NT2/D1 (cell line): ENCODE measurements around the gene NADK2.

Source experiments
- DNase-seq: peaks from one replicate; pipeline ENCODE4 v3.0.0-alpha.2; 2011; ENCODE audit warnings: low read depth, low spot score
- H3K27me3 ChIP-seq: 2 replicates; pipeline ENCODE4 v1.6.0; 2011; ENCODE audit warnings: mild to moderate bottlenecking; ENCODE audit not compliant: insufficient read length, insufficient read depth
- H3K36me3 ChIP-seq: 2 replicates; pipeline ENCODE4 v1.6.1; 2011; ENCODE audit warnings: mild to moderate bottlenecking, low read length, mixed read lengths; ENCODE audit not compliant: insufficient read depth, insufficient read length
- H3K4me1 ChIP-seq: 2 replicates; pipeline ENCODE4 v1.5.1; 2011; ENCODE audit not compliant: insufficient read depth, insufficient read length
- H3K4me3 ChIP-seq: 2 replicates; pipeline ENCODE4 v1.5.1; 2011; ENCODE audit warnings: low read depth; ENCODE audit not compliant: insufficient read length
- H3K9ac ChIP-seq: 2 replicates; pipeline ENCODE4 v1.6.0; 2011; ENCODE audit warnings: low read depth; ENCODE audit not compliant: insufficient read length
- H3K9me3 ChIP-seq: 2 replicates; pipeline ENCODE4 v1.5.1; 2011; ENCODE audit warnings: mild to moderate bottlenecking, low read length; ENCODE audit not compliant: insufficient read depth
- SUZ12 ChIP-seq: IDR thresholded peaks from 2 replicates; pipeline ENCODE4 v1.6.1; 2011; ENCODE audit not compliant: insufficient read length, insufficient read depth; ENCODE audit errors: extremely low read depth
- YY1 ChIP-seq: IDR thresholded peaks from 2 replicates; pipeline ENCODE4 v1.6.1; 2011; ENCODE audit not compliant: insufficient read length, insufficient read depth
- ZNF274 ChIP-seq: IDR thresholded peaks from 2 replicates; pipeline ENCODE4 v1.6.1; 2011; ENCODE audit warnings: mild to moderate bottlenecking, low read depth, low read length

NADK2 gene

DNA sequence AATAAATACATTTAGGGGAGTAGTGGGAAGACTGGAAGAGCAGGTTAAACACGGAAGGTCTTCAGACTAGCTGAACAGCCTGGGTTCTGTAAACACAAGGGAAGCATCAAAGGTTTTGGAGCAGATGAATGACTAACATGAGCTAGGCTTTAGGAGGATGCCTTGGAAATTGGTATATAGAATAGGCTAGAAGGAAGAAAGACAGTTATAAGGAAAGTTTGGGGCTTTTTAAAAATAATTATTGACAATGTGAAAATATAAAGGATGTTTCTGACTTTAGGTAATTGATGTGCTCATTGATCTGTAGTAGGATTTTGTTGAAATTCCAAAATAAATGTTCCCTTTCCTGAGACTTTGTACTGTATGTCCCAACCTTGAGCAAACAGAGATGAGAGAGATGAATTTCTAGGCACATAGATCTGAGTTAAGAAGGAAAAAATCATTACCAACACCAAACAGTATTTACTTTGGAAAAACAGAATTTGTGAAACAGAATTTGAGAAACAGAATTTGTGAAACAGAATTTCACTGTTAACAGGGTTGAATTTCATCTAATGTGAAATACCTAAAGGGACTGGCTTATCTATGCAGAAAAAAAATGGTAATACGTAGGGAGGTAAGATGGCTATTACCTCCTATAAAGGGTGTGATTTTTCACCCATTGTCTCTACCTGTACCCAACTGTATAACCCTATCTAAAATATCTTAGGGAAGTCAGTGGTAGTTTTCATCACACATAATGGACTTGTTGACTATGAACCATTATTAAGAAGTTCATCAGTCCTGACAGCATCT is 61.0 kb downstream of the NADK2 start:
- Histone ChIP-seq H3K27me3 (no peaks in the 10 kb centered on the region), H3K4me3 (no peak overlapping the region), H3K9me3 (no peaks in the 10 kb centered on the region), H3K36me3 (peaks cover 54% of the 10 kb centered on the region), H3K9ac (no peak overlapping the region), H3K4me1 (no peaks in the 10 kb centered on the region)
- TF ChIP-seq SUZ12 = no peak
- no peak for DNase-seq

DNA sequence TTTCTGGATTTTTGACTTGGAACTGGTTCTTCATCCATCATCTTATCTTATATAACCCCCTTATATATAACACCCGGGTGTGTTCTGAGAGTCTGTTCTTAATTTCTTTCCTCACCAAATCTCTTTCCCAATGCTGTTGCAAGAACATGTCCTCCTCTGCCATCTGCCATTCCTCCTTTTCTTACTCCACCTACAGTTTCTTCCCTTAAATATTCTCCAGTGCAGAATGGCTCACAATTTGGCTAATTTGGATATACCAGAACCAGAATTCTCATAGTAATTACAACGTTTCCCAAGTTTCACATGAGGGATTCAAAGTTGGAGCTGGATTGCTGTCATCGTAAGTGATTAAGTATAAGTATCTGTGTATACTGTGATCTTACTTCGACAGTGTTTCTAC is 61.8 kb downstream of the NADK2 start:
- no peak for TF ChIP-seq SUZ12
- no peak for TF ChIP-seq ZNF274
- no peak for TF ChIP-seq YY1

DNA sequence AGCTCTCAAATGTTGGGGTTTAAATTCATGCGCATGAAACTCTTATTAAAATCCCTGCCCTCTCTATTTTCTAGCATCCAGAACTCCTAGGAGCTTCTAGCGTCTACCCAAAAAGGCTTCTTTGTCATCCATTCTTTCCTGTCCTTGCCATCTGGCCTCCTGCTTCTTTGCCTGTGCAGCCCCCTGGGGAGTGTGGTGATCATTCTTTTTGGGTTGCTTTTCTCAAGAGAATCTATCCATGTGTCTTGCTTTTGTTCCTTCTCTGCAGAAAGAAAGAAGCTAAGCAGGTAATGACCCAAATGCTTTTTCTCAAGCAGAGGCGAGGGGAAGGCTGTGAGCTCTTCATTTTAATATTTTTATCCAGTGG is 63.2 kb downstream of the NADK2 start:
- Histone ChIP-seq H3K9me3 (no peaks in the 10 kb centered on the region), H3K36me3 (peaks cover 67% of the 10 kb centered on the region), H3K4me3 (no peak overlapping the region), H3K9ac (no peak overlapping the region), H3K4me1 (no peaks in the 10 kb centered on the region), H3K27me3 (no peaks in the 10 kb centered on the region)
- TF ChIP-seq ZNF274 (no peak), SUZ12 (no peak)
- no peak for DNase-seq

More for the DNA sequence above, 61.8 kb downstream of the NADK2 start:
- Histone ChIP-seq H3K36me3 (peaks cover 59% of the 10 kb centered on the region), H3K27me3 (no peaks in the 10 kb centered on the region), H3K9ac (no peak overlapping the region), H3K9me3 (no peaks in the 10 kb centered on the region), H3K4me1 (no peaks in the 10 kb centered on the region), H3K4me3 (no peak overlapping the region)
- no peak for DNase-seq

DNA sequence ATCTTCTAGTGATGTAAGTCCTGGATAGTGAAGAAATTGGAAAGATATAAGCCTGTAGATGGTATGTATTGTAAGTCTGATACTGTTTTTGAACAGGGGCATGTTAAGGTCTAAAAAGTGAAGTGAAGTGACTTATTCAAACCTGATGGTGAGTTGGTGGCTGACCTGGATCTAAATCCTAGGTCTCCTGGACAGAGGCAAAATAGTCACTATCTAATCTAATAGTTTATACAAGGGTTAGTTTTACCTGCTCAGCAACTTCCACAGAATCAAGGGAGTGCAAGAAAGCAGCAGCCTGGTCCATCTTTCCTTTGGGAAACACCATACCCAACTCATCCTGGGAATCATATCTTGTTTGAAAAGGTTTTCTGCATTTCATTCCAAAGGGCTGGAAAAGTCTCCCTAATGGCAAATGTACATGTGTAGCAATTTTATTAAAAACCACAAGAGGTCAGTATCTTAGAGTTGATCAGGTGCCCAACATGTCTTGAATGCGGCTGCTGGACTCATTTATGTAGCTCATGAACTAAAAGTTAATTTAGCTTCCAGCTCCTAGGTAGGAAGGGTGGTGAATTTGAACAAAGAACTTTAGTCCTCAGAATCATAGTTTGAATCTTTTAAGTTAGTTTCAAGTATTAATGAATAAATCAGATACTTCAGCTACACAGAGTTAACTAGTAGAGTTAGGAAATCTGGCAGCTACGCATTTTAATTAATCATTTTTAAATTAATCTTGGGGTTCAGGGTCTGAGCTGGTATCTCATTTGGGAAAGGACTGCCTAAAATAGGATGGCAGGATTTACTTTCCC is 63.8 kb downstream of the NADK2 start:
- TF ChIP-seq YY1 (no peak), SUZ12 (no peak), ZNF274 (no peak)
- Histone ChIP-seq H3K27me3 (no peaks in the 10 kb centered on the region), H3K36me3 (peaks cover 73% of the 10 kb centered on the region), H3K9ac (no peak overlapping the region), H3K4me3 (no peak overlapping the region), H3K9me3 (no peaks in the 10 kb centered on the region), H3K4me1 (no peaks in the 10 kb centered on the region)
- no peak for DNase-seq

DNA sequence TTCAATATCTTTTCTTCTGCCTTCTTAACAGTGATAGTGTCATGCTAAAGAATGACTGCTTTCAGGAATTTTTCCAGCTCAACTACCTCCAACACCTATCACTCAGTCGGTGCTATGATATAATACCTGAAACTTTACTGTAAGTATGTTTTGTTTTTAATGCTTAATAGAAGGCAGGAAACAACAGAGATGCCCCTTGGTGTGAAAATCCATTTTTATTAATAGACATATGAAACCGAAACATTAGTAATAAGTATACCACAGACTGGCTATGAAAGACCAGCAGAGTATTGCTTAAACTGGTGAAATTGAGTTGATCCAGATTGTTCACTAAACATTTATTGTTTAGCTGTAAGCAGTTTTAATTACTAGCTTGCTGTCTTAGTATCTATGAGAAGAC is 64.6 kb downstream of the NADK2 start:
- no peak for DNase-seq
- Histone ChIP-seq H3K4me1 (no peaks in the 10 kb centered on the region), H3K27me3 (no peaks in the 10 kb centered on the region), H3K9ac (no peak overlapping the region), H3K36me3 (peaks cover 80% of the 10 kb centered on the region), H3K9me3 (no peaks in the 10 kb centered on the region), H3K4me3 (no peak overlapping the region)
- TF ChIP-seq YY1 (no peak), SUZ12 (no peak), ZNF274 (no peak)

DNA sequence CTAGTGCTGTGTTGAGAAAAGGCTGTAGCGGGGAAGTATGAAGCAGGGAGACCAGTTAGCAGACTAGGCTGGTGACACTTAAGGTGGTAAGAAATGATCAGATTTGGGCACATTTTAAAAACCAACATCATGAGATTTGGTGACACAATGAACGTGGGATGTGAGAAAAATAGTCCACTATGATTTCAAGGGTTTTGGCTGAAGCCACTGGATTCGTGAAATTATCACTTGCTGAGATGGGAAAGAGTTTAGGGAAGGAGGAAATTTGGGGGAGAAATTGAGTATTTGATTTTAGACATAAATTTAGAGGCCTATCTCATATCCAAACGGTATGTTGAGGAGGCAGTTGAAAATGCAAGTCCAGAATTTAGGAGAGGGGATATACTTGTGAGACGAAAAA is 66.7 kb downstream of the NADK2 start:
- Histone ChIP-seq H3K9me3 (no peaks in the 10 kb centered on the region), H3K4me1 (no peaks in the 10 kb centered on the region), H3K36me3 (peaks cover 84% of the 10 kb centered on the region), H3K4me3 (no peak overlapping the region), H3K9ac (no peak overlapping the region), H3K27me3 (no peaks in the 10 kb centered on the region)
- TF ChIP-seq YY1 (no peak), ZNF274 (no peak), SUZ12 (no peak)
- no peak for DNase-seq

DNA sequence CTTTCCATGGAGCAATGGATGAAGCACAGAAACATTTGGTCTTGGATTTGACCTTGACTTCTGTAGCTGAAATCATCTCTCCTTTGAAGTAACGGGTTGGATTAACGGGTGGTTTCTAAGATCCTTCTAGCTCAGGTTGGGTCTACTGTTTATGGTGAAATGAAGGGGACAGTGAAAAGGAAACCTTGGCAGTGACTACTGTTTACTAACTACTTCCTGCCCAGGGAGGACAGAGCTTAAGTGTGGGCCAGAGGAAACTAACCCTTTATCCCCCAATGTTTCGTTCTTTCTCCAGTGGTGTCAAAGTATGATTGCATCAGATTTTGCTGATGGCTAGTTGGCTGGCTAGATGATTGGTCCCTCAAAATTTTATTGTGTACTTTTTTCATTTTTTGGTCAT is 67.6 kb downstream of the NADK2 start:
- Histone ChIP-seq H3K9ac (no peak overlapping the region), H3K27me3 (no peaks in the 10 kb centered on the region), H3K36me3 (peaks cover 88% of the 10 kb centered on the region), H3K4me3 (no peak overlapping the region), H3K4me1 (no peaks in the 10 kb centered on the region), H3K9me3 (no peaks in the 10 kb centered on the region)
- DNase-seq = no peak
- TF ChIP-seq ZNF274 (no peak), SUZ12 (no peak), YY1 (no peak)

DNA sequence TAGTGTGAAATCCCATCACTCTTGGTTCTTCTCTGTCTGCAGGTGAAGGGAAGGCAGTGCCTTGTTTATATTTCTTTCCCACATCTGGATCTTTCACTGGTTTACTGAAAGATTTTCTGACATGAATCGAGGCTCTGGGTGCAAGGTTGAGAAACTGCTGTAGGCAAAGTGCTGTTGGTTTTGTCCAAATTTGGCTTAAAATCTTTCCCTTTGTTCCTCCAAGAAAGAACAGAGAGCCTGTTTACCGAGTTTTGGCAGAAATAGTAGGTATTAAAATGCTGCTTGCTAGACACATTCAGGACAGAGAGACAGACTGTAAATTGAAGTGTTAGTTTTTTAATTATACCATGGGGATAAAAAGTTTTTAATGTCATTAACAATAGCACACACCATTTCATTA is 68.3 kb downstream of the NADK2 start:
- no peak for DNase-seq
- no peaks in the 10 kb centered on the region for H3K27me3 ChIP-seq
- H3K4me3 ChIP-seq = no peak overlapping the region
- no peak overlapping the region for H3K9ac ChIP-seq
- H3K36me3 ChIP-seq = peaks cover 87% of the 10 kb centered on the region
- no peaks in the 10 kb centered on the region for H3K9me3 ChIP-seq
- no peaks in the 10 kb centered on the region for H3K4me1 ChIP-seq
- TF ChIP-seq ZNF274 (no peak), YY1 (no peak), SUZ12 (no peak)
